ENCODE results near the gene SPATC1L. TPM values are rescaled to one million over a fixed set of nuclear protein-coding genes. Genes with fewer than 3 reads are reported as not detected.

Gene SPATC1L
- polyA plus RNA-seq, 2 of the 4 experiments (the other 2 are of a cell fraction), result 0.14 TPM; not detected in 1

DNA sequence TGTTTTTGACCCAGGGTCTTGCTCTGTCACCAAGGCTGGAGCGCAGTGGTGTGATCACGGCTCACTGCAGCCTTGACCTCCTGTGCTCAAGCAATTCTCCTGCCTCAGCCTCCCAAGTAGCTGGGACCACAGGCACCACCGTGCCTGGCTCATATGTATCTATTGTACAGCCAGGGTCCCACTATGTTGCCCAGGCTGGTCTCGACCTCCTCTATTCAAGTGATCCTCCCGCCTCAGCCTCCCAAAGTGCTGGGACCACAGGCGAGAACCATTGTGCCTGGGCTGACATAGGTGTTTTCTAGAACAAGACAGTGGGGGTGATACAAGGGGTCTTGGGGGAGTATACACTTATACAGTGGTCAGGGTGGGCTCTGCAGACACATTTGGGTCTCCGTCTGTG is 46.4 kb downstream of the SPATC1L start (continued):
- TF ChIP-seq, protein P1, sequence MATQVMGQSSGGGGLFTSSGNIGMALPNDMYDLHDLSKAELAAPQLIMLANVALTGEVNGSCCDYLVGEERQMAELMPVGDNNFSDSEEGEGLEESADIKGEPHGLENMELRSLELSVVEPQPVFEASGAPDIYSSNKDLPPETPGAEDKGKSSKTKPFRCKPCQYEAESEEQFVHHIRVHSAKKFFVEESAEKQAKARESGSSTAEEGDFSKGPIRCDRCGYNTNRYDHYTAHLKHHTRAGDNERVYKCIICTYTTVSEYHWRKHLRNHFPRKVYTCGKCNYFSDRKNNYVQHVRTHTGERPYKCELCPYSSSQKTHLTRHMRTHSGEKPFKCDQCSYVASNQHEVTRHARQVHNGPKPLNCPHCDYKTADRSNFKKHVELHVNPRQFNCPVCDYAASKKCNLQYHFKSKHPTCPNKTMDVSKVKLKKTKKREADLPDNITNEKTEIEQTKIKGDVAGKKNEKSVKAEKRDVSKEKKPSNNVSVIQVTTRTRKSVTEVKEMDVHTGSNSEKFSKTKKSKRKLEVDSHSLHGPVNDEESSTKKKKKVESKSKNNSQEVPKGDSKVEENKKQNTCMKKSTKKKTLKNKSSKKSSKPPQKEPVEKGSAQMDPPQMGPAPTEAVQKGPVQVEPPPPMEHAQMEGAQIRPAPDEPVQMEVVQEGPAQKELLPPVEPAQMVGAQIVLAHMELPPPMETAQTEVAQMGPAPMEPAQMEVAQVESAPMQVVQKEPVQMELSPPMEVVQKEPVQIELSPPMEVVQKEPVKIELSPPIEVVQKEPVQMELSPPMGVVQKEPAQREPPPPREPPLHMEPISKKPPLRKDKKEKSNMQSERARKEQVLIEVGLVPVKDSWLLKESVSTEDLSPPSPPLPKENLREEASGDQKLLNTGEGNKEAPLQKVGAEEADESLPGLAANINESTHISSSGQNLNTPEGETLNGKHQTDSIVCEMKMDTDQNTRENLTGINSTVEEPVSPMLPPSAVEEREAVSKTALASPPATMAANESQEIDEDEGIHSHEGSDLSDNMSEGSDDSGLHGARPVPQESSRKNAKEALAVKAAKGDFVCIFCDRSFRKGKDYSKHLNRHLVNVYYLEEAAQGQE (IDR thresholded peaks at IDR 0.05), result no peak
- TF ChIP-seq HDAC2 (IDR thresholded peaks at IDR 0.05), result no peak

DNA sequence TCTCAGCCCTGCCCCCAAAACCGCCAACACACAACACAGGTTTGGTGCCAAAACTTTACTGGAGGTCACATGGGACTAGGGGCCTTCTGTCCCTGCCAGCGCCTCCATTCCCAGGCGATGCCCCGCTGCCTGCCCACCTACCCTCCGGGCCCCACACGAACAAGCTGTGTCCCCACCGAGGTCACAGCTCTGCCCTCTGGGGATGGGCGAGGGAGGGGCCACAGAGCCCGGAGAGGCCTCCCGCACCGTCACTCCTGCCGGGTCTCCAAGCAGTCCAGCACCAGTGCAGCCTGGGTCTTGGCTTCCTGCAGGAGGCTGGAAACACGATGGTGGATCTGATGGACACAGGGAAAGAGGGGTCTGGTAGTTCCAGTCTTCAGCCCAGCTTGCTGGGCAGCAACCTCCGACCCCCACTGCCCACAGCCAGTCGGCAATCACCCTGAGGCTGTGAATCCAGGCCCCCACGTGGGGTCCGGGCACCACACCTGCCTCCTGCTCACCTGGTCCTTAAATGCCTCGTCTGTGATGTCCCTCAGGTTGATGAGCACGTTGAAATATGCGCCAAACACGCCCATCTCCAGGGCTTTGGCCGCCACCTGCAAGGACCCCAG is 47.4 kb downstream of the SPATC1L start:
- ChIA-PET CTCF (interaction anchor here (0.8 kb wide), 1 partner anchor 166 kb away, joined by 4 read pairs; no protein-coding TSS in a partner anchor), POLR2A (no interaction called here)
- FAIRE-seq (no peak), DNase-seq (ENCODE audit: low read depth in 1 of 2, low spot score in 1 of 2) (no peak), ATAC-seq (no peak)
- WGBS (ENCODE audit: missing lambda C conversion rate), result 57% methylated on average over 1 of the region's 22 CpGs
- H3K27ac ChIP-seq, result no peak overlapping the region
- H3K4me1 ChIP-seq, result no peaks in the 10 kb centered on the region
- no peaks in the 10 kb centered on the region for H3K9me3 ChIP-seq
- H3K4me2 ChIP-seq, result no peak overlapping the region
- no peak overlapping the region for H3K4me3 ChIP-seq
- TF ChIP-seq, protein P2, sequence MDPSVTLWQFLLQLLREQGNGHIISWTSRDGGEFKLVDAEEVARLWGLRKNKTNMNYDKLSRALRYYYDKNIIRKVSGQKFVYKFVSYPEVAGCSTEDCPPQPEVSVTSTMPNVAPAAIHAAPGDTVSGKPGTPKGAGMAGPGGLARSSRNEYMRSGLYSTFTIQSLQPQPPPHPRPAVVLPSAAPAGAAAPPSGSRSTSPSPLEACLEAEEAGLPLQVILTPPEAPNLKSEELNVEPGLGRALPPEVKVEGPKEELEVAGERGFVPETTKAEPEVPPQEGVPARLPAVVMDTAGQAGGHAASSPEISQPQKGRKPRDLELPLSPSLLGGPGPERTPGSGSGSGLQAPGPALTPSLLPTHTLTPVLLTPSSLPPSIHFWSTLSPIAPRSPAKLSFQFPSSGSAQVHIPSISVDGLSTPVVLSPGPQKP (IDR thresholded peaks at IDR 0.05; ENCODE audit: low read depth, low read length), result no peak
- TF ChIP-seq, protein P3, sequence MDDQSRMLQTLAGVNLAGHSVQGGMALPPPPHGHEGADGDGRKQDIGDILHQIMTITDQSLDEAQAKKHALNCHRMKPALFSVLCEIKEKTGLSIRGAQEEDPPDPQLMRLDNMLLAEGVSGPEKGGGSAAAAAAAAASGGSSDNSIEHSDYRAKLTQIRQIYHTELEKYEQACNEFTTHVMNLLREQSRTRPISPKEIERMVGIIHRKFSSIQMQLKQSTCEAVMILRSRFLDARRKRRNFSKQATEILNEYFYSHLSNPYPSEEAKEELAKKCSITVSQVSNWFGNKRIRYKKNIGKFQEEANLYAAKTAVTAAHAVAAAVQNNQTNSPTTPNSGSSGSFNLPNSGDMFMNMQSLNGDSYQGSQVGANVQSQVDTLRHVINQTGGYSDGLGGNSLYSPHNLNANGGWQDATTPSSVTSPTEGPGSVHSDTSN (IDR thresholded peaks at IDR 0.05), result no peak
- TF ChIP-seq RCOR1 (IDR thresholded peaks at IDR 0.05; ENCODE audit: low read depth, low read length), result no peak
- TF ChIP-seq RAD21 (conservative IDR thresholded peaks at IDR 0.05 in 1 of 2, IDR thresholded peaks at IDR 0.05 in 1 of 2), result no peak
- TF ChIP-seq FOSL2 (IDR thresholded peaks at IDR 0.05), result no peak
- no peak for TF ChIP-seq FOSL2 (CRISPR knock-in tag; IDR thresholded peaks at IDR 0.05)
- no peak for TF ChIP-seq FOXS1 (CRISPR knock-in tag; IDR thresholded peaks at IDR 0.05)
- no peak for TF ChIP-seq HDAC2 (IDR thresholded peaks at IDR 0.05)
- TF ChIP-seq MAZ (IDR thresholded peaks at IDR 0.05; ENCODE audit: borderline replicate concordance, low read depth, low read length), result no peak
- no peak for TF ChIP-seq CEBPB (IDR thresholded peaks at IDR 0.05)

DNA sequence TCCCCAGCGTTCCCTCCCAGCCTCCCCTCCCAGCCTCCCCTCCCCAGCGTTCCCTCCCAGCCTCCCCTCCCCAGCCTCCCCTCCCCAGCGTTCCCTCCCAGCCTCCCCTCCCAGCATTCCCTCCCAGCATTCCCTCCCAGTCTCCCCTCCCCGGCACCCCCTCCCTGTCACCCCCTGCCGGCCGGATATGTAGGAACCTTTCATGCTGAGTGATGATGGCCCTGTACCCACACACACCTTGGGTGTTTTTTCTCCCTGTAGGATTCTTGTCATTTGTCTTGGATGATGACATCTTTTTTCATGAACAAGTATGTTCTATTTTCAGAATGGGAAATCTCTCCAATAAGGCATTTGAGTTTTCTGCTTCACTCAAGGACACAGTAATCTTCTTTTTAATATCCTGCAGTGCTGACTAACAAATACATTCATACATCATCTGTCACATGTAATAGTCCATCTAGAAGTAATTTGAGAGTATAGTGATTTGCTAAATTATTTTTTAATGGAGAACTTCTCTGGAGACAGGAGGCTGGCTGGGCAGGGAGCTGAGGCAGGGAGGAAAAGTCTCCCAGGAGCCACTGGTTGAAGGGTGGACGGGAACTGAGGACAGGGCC is 48.4 kb downstream of the SPATC1L start:
- TF ChIP-seq HDAC2 (IDR thresholded peaks at IDR 0.05) (no peak), ZNF302 (CRISPR knock-in tag; IDR thresholded peaks at IDR 0.05) (no peak), CHD4 (IDR thresholded peaks at IDR 0.05; ENCODE audit: borderline replicate concordance) (no peak), ZFP36 (IDR thresholded peaks at IDR 0.05; ENCODE audit: borderline replicate concordance, partially characterized antibody) (no peak), MAZ (IDR thresholded peaks at IDR 0.05; ENCODE audit: borderline replicate concordance, low read depth, low read length) (no peak), FOXS1 (CRISPR knock-in tag; IDR thresholded peaks at IDR 0.05) (no peak), BHLHE40 (IDR thresholded peaks at IDR 0.05; ENCODE audit: low read depth, low read length) (no peak), RARB (CRISPR knock-in tag; IDR thresholded peaks at IDR 0.05) (no peak)
- ATAC-seq (no peak), DNase-seq (ENCODE audit: low read depth in 1 of 2, low spot score in 1 of 2) (no peak), FAIRE-seq (no peak)
- ChIA-PET CTCF (no interaction called here), POLR2A (no interaction called here)
- no peaks in the 10 kb centered on the region for H3K9me3 ChIP-seq
- H3K4me2 ChIP-seq, result no peak overlapping the region
- H3K4me1 ChIP-seq, result no peaks in the 10 kb centered on the region
- H3K4me3 ChIP-seq, result no peak overlapping the region
- H3K27ac ChIP-seq, result no peak overlapping the region
- 100% methylated on average over 1 of the region's 7 CpGs for WGBS (ENCODE audit: missing lambda C conversion rate)
